Right lobe of liver (tissue), 6 donors: Measurements from ENCODE around the gene NDUFS6. TPM values are rescaled to one million over a fixed set of nuclear protein-coding genes. Genes with fewer than 3 reads are reported as not detected.

Experiments
- ATAC-seq, 4 donors: fragments of 200-7000 bp; cut with Tn5 transposase; one replicate each; pipeline ENCODE4 v1.9.1; 2020; ENCODE audit warnings: mild to moderate bottlenecking in 4 of 4, moderate library complexity in 4 of 4
- DNase-seq, 3 donors: peaks; one replicate each; pipeline ENCODE4 v3.0.0-alpha.2; 2020
- H3K27ac ChIP-seq, 3 donors: fragments of 200-600 bp; one replicate each; pipeline ENCODE4 v1.8.0; 2022
- H3K27me3 ChIP-seq, 2 donors: fragments of 200-600 bp; one replicate each; pipeline ENCODE4 v1.8.0; 2022
- H3K36me3 ChIP-seq, 4 donors: fragments of 200-600 bp; sonication (generic) in 1 of 4; one replicate each; pipeline versions ENCODE4 v1.5.1 to v1.8.0; 2017 to 2022; ENCODE audit warnings: control low read depth in 1 of 4
- H3K4me1 ChIP-seq, 4 donors: fragments of 200-600 bp; sonication (generic) in 1 of 4; one replicate each; pipeline versions ENCODE4 v1.5.1 to v1.8.0; 2017 to 2022; ENCODE audit warnings: control low read depth in 1 of 4
- H3K4me3 ChIP-seq, 3 donors: fragments of 200-600 bp; one replicate each; pipeline ENCODE4 v1.8.0; 2022
- H3K9me3 ChIP-seq, 4 donors: fragments of 200-600 bp; sonication (generic) in 1 of 4; one replicate each; pipeline versions ENCODE4 v1.5.1 to v1.8.0; 2017 to 2022; ENCODE audit warnings: control low read depth in 1 of 4
- CTCF ChIP-seq, 4 donors: fragments of 200-600 bp in 3 of 4; fragments of 450-650 bp in 1 of 4; IDR thresholded peaks; one replicate each; pipeline versions ENCODE4 v1.5.1 to v1.8.0; 2016 to 2022; ENCODE audit warnings: antibody characterized with exemption in 4 of 4, mild to moderate bottlenecking in 2 of 4
- POLR2A ChIP-seq: fragments of 450-650 bp; IDR thresholded peaks from one replicate; pipeline ENCODE4 v1.6.1; 2017; ENCODE audit warnings: antibody characterized with exemption, mild to moderate bottlenecking
- WGBS: methylation state at CpG from one replicate; pipeline ENCODE4 v1.1.6; 2018; ENCODE audit warnings: low coverage, low lambda C conversion rate; ENCODE audit not compliant: insufficient coverage; ENCODE audit errors: missing lambda C conversion rate; 5-methylcytosine and 5-hydroxymethylcytosine counted together
- intact Hi-C, 2 donors: fragments of 100-400 bp; cut with DNase I; formaldehyde crosslinking; loops; one replicate each; pipeline versions ENCODE4 v1.11.2 to v1.14.1; 2022
- total RNA-seq, 6 experiments: library from RNA; depleted of rRNA in 2 of 6; stranded (reverse); fragments of >200 nt in 2 of 6; fragmentation: NEBNext Ultra II Directional in 3 of 6; extraction: Animal tissue kit (Norgen Biotek cat#: 25700) in 3 of 6; gene quantifications; one replicate each; pipeline versions ENCODE4 v1.1.0 to v1.2.4, GENCODE V29; 2016 to 2023
- donor health status: DM: no; HTN: yes; CAD: no.
- donor health status: DM: no; HTN: no; CAD: no.
- donor health status: DM: no; HTN: no; CAD: no.
- donor health status: DM: no; HTN: yes; CAD: no.
- donor health status: DM: no; HTN: yes; CAD: no.

Gene NDUFS6
- total RNA-seq, 6 experiments from 2014 or later, result 16.5 to 57.5 (median 23.7) TPM

GRCh38 chr5:1833264-1834021 lies 32.2 kb downstream of the NDUFS6 start:
- TF ChIP-seq POLR2A (no peak), CTCF (IDR thresholded peaks at IDR 0.05) (no peak)
- H3K9me3 ChIP-seq, result no peaks in the 10 kb centered on the region
- ATAC-seq (peak in 1 of 4 donors; percentile 5), DNase-seq (no peak)
- H3K27me3 ChIP-seq, result no peaks in the 10 kb centered on the region
- no CpG with 5 or more reads among the region's 16 CpGs for WGBS
- no peak overlapping the region for H3K4me3 ChIP-seq
- H3K27ac ChIP-seq, result no peak overlapping the region
- no peaks in the 10 kb centered on the region for H3K4me1 ChIP-seq
- no peaks in the 10 kb centered on the region for H3K36me3 ChIP-seq
- intact Hi-C loops, result no loop called here

- intact Hi-C loops, result no loop called here
- DNase-seq, result no peak
Measured at GRCh38 chr5:1834022-1834551, 32.9 kb downstream of the NDUFS6 start.

GRCh38 chr5:1834721-1835429 lies 33.7 kb downstream of the NDUFS6 start:
- intact Hi-C loops, result no loop called here
- TF ChIP-seq POLR2A (no peak), CTCF (IDR thresholded peaks at IDR 0.05) (no peak)
- ATAC-seq (no peak), DNase-seq (no peak)
- Histone ChIP-seq H3K27me3 (no peaks in the 10 kb centered on the region), H3K9me3 (no peaks in the 10 kb centered on the region), H3K4me3 (no peak overlapping the region), H3K36me3 (no peaks in the 10 kb centered on the region), H3K4me1 (no peaks in the 10 kb centered on the region), H3K27ac (no peak overlapping the region)
- 36% methylated on average over 17 of the region's 21 CpGs for WGBS

More at GRCh38 chr5:1834022-1834551, 32.9 kb downstream of the NDUFS6 start:
- Histone ChIP-seq H3K27ac (no peak overlapping the region), H3K27me3 (no peaks in the 10 kb centered on the region), H3K4me1 (no peaks in the 10 kb centered on the region), H3K9me3 (no peaks in the 10 kb centered on the region), H3K4me3 (no peak overlapping the region), H3K36me3 (no peaks in the 10 kb centered on the region)
- no peak for ATAC-seq
- TF ChIP-seq CTCF (IDR thresholded peaks at IDR 0.05) (no peak), POLR2A (no peak)
- 67% methylated on average over 14 of the region's 22 CpGs for WGBS

- no peak overlapping the region for H3K4me3 ChIP-seq
- 55% methylated on average over 5 of the region's 13 CpGs for WGBS
- no peaks in the 10 kb centered on the region for H3K36me3 ChIP-seq
- TF ChIP-seq POLR2A (no peak), CTCF (IDR thresholded peaks at IDR 0.05) (no peak)
- H3K4me1 ChIP-seq, result no peaks in the 10 kb centered on the region
- H3K9me3 ChIP-seq, result no peaks in the 10 kb centered on the region
- H3K27me3 ChIP-seq, result no peaks in the 10 kb centered on the region
- DNase-seq, result no peak
- intact Hi-C loops, result no loop called here
- no peak for ATAC-seq
- H3K27ac ChIP-seq, result no peak overlapping the region
Measured at GRCh38 chr5:1835431-1835830, 34.2 kb downstream of the NDUFS6 start.
